PC-9 (cell line): Measurements from ENCODE around the gene TRAPPC8.

ENCODE experiments used
- EZH2 ChIP-seq: fragments of 200-600 bp; sonication (generic); IDR thresholded peaks from 2 replicates; pipeline ENCODE4 v1.8.0; 2017; ENCODE audit warnings: antibody characterized with exemption, low read depth
- TF ChIP-seq, protein P1 (sequence below): fragments of 200-600 bp; sonication (generic); conservative IDR thresholded peaks from 2 replicates; pipeline ENCODE4 v1.6.1; 2017; ENCODE audit warnings: mixed run types, antibody characterized with exemption, mild to moderate bottlenecking, moderate library complexity

- TF ChIP-seq EZH2: no peak
- TF ChIP-seq, protein P1, sequence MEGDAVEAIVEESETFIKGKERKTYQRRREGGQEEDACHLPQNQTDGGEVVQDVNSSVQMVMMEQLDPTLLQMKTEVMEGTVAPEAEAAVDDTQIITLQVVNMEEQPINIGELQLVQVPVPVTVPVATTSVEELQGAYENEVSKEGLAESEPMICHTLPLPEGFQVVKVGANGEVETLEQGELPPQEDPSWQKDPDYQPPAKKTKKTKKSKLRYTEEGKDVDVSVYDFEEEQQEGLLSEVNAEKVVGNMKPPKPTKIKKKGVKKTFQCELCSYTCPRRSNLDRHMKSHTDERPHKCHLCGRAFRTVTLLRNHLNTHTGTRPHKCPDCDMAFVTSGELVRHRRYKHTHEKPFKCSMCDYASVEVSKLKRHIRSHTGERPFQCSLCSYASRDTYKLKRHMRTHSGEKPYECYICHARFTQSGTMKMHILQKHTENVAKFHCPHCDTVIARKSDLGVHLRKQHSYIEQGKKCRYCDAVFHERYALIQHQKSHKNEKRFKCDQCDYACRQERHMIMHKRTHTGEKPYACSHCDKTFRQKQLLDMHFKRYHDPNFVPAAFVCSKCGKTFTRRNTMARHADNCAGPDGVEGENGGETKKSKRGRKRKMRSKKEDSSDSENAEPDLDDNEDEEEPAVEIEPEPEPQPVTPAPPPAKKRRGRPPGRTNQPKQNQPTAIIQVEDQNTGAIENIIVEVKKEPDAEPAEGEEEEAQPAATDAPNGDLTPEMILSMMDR: no peak
These were observed 85.3 kb downstream of the TRAPPC8 start for GRCh38 chr18:31857526-31858106.
